ENCODE measurements around the gene SULT1B1. TPM values are rescaled to one million over a fixed set of nuclear protein-coding genes. Genes with fewer than 3 reads are reported as not detected.
A peak's percentile ranks its signal among the peaks of the same experiment; 100 is the strongest.

Gene SULT1B1
- total RNA-seq (59.5 and 68.2 TPM in 2 replicates), polyA plus RNA-seq (35.2 and 45.0 TPM in 2 replicates), polyA minus RNA-seq (88.4 and 99.5 TPM in 2 replicates), Bru-seq, nascent RNA (percentile 91 among the genes with signal in this experiment), BruChase-seq, experiment 1, labeled RNA remaining after a 6-hour chase (percentile 96 among the genes with signal in this experiment), BruChase-seq, experiment 2, labeled RNA remaining after a 2-hour chase (percentile 92 among the genes with signal in this experiment)
- 43.0 and 43.7 TPM in 2 replicates for polyA plus RNA-seq (2011; cell fraction: cytosol; rRNA removed)
- 57.8 and 83.9 TPM in 2 replicates for polyA plus RNA-seq (2011; cell fraction: nucleus; rRNA removed)
- 47.7 and 50.6 TPM in 2 replicates for polyA plus RNA-seq (2012)
- polyA minus RNA-seq (2011; cell fraction: cytosol; rRNA and poly(A)+ RNA removed): not detected
- 47.8 and 83.8 TPM in 2 replicates for polyA minus RNA-seq (2011; cell fraction: nucleus; rRNA and poly(A)+ RNA removed)
- long read RNA-seq, full-length matches to known transcripts: 26 of 69 reads
- long read RNA-seq, partial matches to known transcripts: 5 of 69 reads
- long read RNA-seq, other reads (novel, unspliced or antisense): 38 of 69 reads

DNA sequence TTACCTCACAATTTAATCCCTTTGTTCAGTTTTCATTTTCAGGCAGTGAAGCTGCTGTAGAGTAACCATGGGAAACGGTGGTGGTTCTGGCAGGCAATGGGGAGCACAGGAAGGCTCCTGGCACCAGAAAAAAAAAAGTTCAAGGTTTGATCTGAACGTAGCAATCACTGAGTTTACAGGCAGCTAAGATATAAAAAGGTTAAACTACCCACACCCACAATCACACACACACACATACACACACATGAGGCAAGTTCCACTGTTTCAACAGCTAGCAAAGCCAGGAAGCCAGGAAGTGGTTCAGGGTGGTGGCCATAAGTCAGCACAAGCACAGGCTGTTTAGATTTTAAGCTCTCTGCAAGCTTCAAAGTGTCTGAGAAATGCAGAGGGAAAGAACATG, at the start of gene SULT1B1:
TSS of gene SULT1B1 (minus strand) at position 166 of the 400 bp plus-strand sequence. CDS start 5,403 bp downstream, outside the sequence.
- Histone ChIP-seq H4K20me1 (replicated peaks; ENCODE audit: control insufficient read depth, extremely low read depth, insufficient read depth, low read length) (no peaks in the 10 kb centered on the region), H3K79me2 (ENCODE audit: control insufficient read depth, insufficient read depth, low read length) (peaks cover 5% of the 10 kb centered on the region), H3K9me3 (replicated peaks; ENCODE audit: control insufficient read depth, insufficient read depth, low read length) (no peaks in the 10 kb centered on the region), H3K9me1 (replicated peaks; ENCODE audit: control insufficient read depth, extremely low read depth, insufficient read depth, low read length) (no peaks in the 10 kb centered on the region), H3K36me3 (ENCODE audit: control insufficient read depth in 2 of 2, extremely low read depth in 1 of 2, insufficient read depth in 2 of 2, low read length in 2 of 2) (no peaks in the 10 kb centered on the region), H2AFZ (ENCODE audit: low read depth, low read length) (peak within 1 kb of the TSS; percentile 84), H3K4me1 (ENCODE audit: control insufficient read depth, extremely low read depth, insufficient read depth, low read length) (peaks cover 69% of the 10 kb centered on the region), H3K9ac (replicated peaks; ENCODE audit: extremely low read depth, insufficient read depth, low read length) (peak within 1 kb of the TSS; percentile 91), H3K4me2 (ENCODE audit: insufficient read depth, low read length) (peak within 1 kb of the TSS; percentile 98), H3K27me3 (ENCODE audit: control insufficient read depth in 2 of 2, insufficient read depth in 2 of 2, low read length in 2 of 2) (no peaks in the 10 kb centered on the region), H3K4me3 (replicated peaks in 1 of 3; ENCODE audit: insufficient read depth in 1 of 3, low read depth in 1 of 3, low read length in 3 of 3) (peak within 1 kb of the TSS; percentile 21 to 79 (median 27)), H3K27ac (ENCODE audit: insufficient read depth, low read depth, low read length) (peak within 1 kb of the TSS; percentile 95)
- no TSS peak for BruUV-seq (replicated peaks)
- ChIA-PET CTCF (interaction anchor here (0.7 to 1.9 kb wide), 7 partner anchors 12 to 121 kb away, joined by 3 to 16 read pairs (median 4); no protein-coding TSS in a partner anchor), POLR2A (interaction anchor here (0.9 to 1.2 kb wide), 4 partner anchors 13 to 53 kb away, joined by 3 to 5 read pairs (median 4); no protein-coding TSS in a partner anchor)
- DNase-seq (ENCODE audit: low read depth, low spot score): peak; percentile 89
- dilution Hi-C loops (cut with MboI; ENCODE audit: extremely low pct_ligation_motif_present, low sequenced_read_pairs): no loop called here
- TF ChIP-seq JUN (IDR thresholded peaks at IDR 0.05; ENCODE audit: borderline replicate concordance, insufficient read depth, insufficient read length, low read depth): no peak
- peak; percentile 75 for TF ChIP-seq POLR2AphosphoS5 (IDR thresholded peaks at IDR 0.05; ENCODE audit: insufficient read depth, low read depth, low read length)
- intact Hi-C loops (cut with micrococcal nuclease): loop anchor here (1.0 to 2.0 kb wide), 3 partner anchors 40 to 72 kb away; no protein-coding TSS in a partner anchor
- FAIRE-seq: peak; percentile 69

DNA sequence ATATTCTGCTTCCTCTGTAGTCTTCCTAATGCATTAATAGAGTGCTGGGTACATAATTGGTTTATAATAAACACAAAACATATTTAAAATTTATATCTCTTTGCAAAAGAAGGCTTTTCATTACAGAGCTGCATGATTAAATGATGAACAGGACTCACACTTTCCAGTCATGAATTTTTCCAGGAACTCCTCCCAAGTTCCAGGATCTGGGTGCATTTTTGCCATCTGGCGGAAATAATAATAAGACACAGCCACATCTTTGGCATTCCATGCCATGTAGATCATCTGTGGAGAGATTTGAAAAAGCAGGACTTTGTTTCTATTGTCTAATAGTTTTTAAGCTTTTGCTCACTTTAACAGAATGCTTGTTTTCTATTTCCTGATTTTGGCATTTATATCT, 40.2 kb upstream of the SULT1B1 start:
- ChIA-PET CTCF (interaction anchor here (0.7 to 2.1 kb wide), 9 partner anchors 15 to 111 kb away, joined by 3 to 7 read pairs (median 5); partner anchors contain the start of gene SULT1B1), POLR2A (interaction anchor here (1.0 to 1.2 kb wide), 2 partner anchors 27 to 36 kb away, joined by 3 to 4 read pairs; no protein-coding TSS in a partner anchor)
- peak; percentile 86 for DNase-seq (ENCODE audit: low read depth, low spot score)
- Histone ChIP-seq H4K20me1 (replicated peaks; ENCODE audit: control insufficient read depth, extremely low read depth, insufficient read depth, low read length) (no peaks in the 10 kb centered on the region), H3K9me1 (replicated peaks; ENCODE audit: control insufficient read depth, extremely low read depth, insufficient read depth, low read length) (no peaks in the 10 kb centered on the region), H3K4me2 (ENCODE audit: insufficient read depth, low read length) (peak overlapping the region; percentile 42), H3K36me3 (ENCODE audit: control insufficient read depth in 2 of 2, extremely low read depth in 1 of 2, insufficient read depth in 2 of 2, low read length in 2 of 2) (no peaks in the 10 kb centered on the region), H3K79me2 (ENCODE audit: control insufficient read depth, insufficient read depth, low read length) (no peaks in the 10 kb centered on the region), H3K27me3 (ENCODE audit: control insufficient read depth in 2 of 2, insufficient read depth in 2 of 2, low read length in 2 of 2) (no peaks in the 10 kb centered on the region), H3K27ac (ENCODE audit: insufficient read depth, low read depth, low read length) (peak overlapping the region; percentile 97), H3K9ac (replicated peaks; ENCODE audit: extremely low read depth, insufficient read depth, low read length) (peak overlapping the region; percentile 83), H3K4me3 (replicated peaks in 1 of 3; ENCODE audit: insufficient read depth in 1 of 3, low read depth in 1 of 3, low read length in 3 of 3) (no peak overlapping the region), H3K4me1 (ENCODE audit: control insufficient read depth, extremely low read depth, insufficient read depth, low read length) (peaks cover 23% of the 10 kb centered on the region), H3K9me3 (replicated peaks; ENCODE audit: control insufficient read depth, insufficient read depth, low read length) (no peaks in the 10 kb centered on the region), H2AFZ (ENCODE audit: low read depth, low read length) (peak overlapping the region; percentile 19)
- FAIRE-seq: peak; percentile 69
- dilution Hi-C loops (cut with MboI; ENCODE audit: extremely low pct_ligation_motif_present, low sequenced_read_pairs) (no loop called here), intact Hi-C loops (cut with micrococcal nuclease) (loop anchor here (1.0 kb wide), 6 partner anchors 23 to 81 kb away; partner anchors contain the start of gene SULT1B1)
- TF ChIP-seq, protein P1, sequence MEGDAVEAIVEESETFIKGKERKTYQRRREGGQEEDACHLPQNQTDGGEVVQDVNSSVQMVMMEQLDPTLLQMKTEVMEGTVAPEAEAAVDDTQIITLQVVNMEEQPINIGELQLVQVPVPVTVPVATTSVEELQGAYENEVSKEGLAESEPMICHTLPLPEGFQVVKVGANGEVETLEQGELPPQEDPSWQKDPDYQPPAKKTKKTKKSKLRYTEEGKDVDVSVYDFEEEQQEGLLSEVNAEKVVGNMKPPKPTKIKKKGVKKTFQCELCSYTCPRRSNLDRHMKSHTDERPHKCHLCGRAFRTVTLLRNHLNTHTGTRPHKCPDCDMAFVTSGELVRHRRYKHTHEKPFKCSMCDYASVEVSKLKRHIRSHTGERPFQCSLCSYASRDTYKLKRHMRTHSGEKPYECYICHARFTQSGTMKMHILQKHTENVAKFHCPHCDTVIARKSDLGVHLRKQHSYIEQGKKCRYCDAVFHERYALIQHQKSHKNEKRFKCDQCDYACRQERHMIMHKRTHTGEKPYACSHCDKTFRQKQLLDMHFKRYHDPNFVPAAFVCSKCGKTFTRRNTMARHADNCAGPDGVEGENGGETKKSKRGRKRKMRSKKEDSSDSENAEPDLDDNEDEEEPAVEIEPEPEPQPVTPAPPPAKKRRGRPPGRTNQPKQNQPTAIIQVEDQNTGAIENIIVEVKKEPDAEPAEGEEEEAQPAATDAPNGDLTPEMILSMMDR (IDR thresholded peaks at IDR 0.05; ENCODE audit: extremely low read depth in 1 of 2, insufficient read depth in 1 of 2, low read depth in 1 of 2, low read length in 2 of 2): no peak
- TF ChIP-seq GATA2 (IDR thresholded peaks at IDR 0.05; ENCODE audit: insufficient read depth, insufficient read length, low read depth, low read length) (peak; percentile 43), POLR2AphosphoS5 (IDR thresholded peaks at IDR 0.05; ENCODE audit: insufficient read depth, low read depth, low read length) (peak; percentile 77), FOS (IDR thresholded peaks at IDR 0.05; ENCODE audit: borderline replicate concordance, insufficient read depth, low read length) (peak; percentile 60), JUN (IDR thresholded peaks at IDR 0.05; ENCODE audit: borderline replicate concordance, insufficient read depth, insufficient read length, low read depth) (peak; percentile 91), MYC (IDR thresholded peaks at IDR 0.05; ENCODE audit: low read depth, low read length) (no peak), EZH2 (IDR thresholded peaks at IDR 0.05; ENCODE audit: borderline replicate concordance, low read depth, low read length, severe bottlenecking) (no peak), POLR2A (IDR thresholded peaks at IDR 0.05; ENCODE audit: low read depth, low read length) (peak; percentile 31), MAX (IDR thresholded peaks at IDR 0.05; ENCODE audit: insufficient read depth, insufficient read length) (no peak)
- no TSS peak for BruUV-seq (replicated peaks)

Measured in endothelial cell of umbilical vein (primary cell).